ENCODE data around the gene PAQR6.

PAQR6 gene

DNA sequence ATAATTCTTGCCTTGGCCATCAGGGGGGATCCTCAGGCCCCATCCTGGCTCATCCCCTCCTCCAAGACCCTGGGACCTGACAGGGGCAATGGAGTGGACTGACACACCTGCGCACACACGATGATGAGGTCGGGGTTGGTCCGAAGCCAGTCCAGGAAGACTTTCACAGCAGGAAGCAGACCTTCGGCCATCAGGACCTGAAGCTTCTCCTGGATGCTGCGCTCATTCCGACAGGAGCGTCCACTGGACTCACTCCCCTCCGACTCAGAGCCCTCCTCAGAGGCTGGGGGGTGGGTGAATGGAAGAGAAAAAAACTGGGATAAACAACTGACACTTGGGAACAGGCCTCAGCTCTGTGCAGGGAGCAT lies 15.4 kb upstream of the PAQR6 start:
- DNase-seq (ENCODE audit: low read depth in 3 of 3), result no peak

- DNase-seq (ENCODE audit: low read depth in 3 of 3), result no peak
Measured at GRCh38 chr1:156262461-156263287, 14.8 kb upstream of the PAQR6 start.

DNA sequence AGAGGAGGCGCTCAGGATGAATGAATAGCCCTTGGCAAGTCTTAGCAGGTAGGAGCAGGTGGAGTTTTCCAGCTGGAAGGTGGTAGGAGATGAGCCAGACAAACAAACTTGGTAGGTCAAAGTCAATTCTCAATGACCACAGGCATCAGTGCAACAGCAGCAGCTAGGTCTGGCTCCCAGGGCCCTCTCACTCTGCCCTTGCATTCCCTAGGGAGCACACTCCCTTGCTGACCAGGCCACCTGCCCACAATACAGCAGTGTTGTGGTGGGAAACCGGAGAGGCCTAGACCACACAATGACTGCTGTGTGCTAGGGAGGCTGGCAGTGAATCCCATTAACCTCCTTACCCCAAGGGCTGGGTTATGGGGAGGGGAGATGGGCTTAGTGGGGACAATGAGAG lies 13.0 kb upstream of the PAQR6 start:
- DNase-seq (ENCODE audit: low read depth in 3 of 3), result no peak

DNA sequence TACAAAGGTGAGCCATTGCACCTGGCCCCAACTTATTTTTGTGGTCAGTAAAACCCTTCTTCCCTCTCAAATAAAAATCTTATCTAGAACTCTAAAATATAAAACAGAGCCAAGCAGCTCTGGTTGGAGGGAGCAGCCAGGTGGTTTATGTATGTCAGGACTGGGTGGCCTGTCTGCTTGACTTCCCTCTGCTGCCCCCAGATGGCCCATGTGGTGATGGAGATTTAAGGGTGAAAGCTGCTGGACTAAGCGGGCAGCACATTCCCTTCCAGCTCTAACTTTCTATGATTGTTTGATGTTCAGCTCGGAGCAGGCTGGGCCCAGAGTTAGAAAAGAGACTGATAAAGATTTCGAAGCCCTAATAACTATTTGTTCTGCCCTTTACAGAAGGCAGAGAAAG lies 11.9 kb upstream of the PAQR6 start:
- DNase-seq (ENCODE audit: low read depth in 3 of 3), result no peak

- DNase-seq (ENCODE audit: low read depth in 3 of 3), result no peak
Measured at GRCh38 chr1:156258859-156259258, 11.0 kb upstream of the PAQR6 start.

- DNase-seq (ENCODE audit: low read depth in 3 of 3), result no peak
Measured at GRCh38 chr1:156257711-156258110, 9.9 kb upstream of the PAQR6 start.

DNA sequence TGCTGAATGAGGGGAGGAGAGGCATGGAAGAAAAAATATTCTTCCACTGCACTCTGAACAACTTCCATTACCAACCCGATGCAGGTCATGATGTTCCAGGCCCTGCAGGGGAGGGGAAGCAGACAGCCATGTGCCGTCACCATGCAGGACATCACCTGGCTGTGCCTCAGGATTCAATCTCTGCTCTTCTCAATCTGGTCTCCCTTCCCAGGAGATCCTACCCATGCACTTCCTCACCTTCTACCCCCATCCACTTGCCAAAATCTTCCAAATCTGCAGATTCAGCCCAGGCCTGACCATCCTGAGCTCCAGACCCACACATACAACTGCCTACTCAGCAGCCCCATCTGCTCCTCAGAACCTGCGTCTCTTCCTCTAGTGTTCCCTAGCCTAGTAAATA lies 5.8 kb upstream of the PAQR6 start:
- no peak for DNase-seq (ENCODE audit: low read depth in 3 of 3)

- no peak for DNase-seq (ENCODE audit: low read depth in 3 of 3)
Measured at GRCh38 chr1:156251527-156251926, 3.7 kb upstream of the PAQR6 start.

DNA sequence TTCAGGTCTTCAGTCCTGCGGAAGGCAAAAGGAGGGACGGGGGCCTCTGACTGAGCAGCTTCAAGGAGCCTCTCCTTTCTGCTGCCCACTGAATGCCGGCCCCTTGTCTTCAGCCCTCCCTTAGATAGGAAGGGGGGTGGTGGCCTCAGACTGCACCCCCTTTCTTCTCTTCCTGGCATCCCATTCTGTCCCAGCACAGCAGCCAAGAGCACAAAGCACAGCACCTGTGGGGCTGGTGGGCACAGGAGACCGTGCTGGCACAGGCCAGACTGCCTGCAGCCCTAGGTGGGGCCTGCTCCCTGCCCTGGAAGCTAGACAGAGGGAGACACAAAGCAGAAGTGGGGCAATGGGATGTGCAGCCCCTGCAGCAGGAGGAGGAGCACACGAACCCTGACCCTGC lies 1.7 kb upstream of the PAQR6 start:
- DNase-seq (ENCODE audit: low read depth in 3 of 3), result no peak

GRCh38 chr1:156248323-156248683 lies 447 bp upstream of the PAQR6 start:
- DNase-seq (ENCODE audit: low read depth in 3 of 3), result no peak

GRCh38 chr1:156246781-156247459 lies 936 bp downstream of the PAQR6 start:
- no peak for DNase-seq (ENCODE audit: low read depth in 3 of 3)

DNA sequence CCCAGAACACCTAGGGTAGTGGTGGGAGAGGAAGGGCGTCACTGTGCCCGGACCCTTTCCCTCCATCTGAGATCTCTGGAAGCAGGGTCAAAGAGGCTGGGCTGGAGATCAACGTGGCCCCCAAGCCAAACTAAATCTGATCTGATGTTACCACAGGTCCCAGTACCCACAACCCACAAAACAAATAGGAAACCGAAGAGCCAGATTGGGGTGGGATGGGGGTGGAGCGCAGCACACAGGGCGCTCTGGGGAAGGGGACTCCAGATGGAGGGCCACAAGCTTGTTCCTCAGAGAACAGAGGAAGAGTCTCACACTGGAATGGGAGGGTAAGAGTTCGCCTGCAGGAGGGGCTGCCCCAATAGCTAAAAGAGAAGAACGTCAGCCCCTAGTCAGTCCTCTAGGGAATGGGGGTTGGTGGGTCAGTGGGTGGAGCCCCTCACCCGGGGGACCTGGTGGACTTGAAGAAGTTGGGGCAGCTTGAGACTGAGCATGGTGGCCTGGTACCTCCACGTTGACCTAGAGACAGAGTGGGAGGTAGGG lies 1.5 kb downstream of the PAQR6 start:
- no peak for DNase-seq (ENCODE audit: low read depth in 3 of 3)

- no peak for DNase-seq (ENCODE audit: low read depth in 3 of 3)
Measured at GRCh38 chr1:156245451-156246232, 2.2 kb downstream of the PAQR6 start.

GRCh38 chr1:156244712-156245111 lies 3.1 kb downstream of the PAQR6 start:
- DNase-seq (ENCODE audit: low read depth in 3 of 3), result no peak

GRCh38 chr1:156244126-156244525 lies 3.7 kb downstream of the PAQR6 start:
- DNase-seq (ENCODE audit: low read depth in 3 of 3), result no peak

DNA sequence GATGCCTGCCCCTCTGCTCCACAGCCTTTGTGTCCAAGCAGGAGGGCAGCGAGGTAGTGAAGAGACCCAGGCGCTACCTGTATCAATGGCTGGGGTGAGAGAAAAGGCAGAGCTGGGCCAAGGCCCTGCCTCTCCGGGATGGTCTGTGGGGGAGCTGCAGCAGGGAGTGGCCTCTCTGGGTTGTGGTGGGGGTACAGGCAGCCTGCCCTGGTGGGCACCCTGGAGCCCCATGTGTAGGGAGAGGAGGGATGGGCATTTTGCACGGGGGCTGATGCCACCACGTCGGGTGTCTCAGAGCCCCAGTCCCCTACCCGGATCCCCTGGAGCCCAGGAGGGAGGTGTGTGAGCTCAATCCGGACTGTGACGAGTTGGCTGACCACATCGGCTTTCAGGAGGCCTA lies 5.1 kb downstream of the PAQR6 start:
- DNase-seq (ENCODE audit: low read depth in 3 of 3), result no peak

- no peak for DNase-seq (ENCODE audit: low read depth in 3 of 3)
Measured at GRCh38 chr1:156241926-156242325, 5.9 kb downstream of the PAQR6 start, which contains the start of gene BGLAP. Gene BGLAP (plus strand): TSS chr1:156242184. CDS start chr1:156242232, 48 bp downstream.

DNA sequence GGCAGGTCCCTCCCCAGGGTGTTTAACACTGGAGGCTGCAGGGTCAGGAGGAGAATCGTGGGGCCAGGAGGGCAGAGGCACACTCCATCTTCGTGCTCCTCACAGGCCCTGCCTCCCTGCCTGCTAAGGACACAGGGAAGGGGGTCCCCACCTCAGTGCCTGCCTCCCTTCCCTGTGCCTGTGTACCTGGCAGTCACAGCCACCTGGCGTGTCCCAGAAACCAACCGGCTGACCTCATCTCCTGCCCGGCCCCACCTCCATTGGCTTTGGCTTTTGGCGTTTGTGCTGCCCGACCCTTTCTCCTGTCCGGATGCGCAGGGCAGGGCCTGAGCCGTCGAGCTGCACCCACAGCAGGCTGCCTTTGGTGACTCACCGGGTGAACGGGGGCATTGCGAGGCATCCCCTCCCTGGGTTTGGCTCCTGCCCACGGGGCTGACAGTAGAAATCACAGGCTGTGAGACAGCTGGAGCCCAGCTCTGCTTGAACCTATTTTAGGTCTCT lies 6.5 kb downstream of the PAQR6 start:
- no peak for DNase-seq (ENCODE audit: low read depth in 3 of 3)

DNA sequence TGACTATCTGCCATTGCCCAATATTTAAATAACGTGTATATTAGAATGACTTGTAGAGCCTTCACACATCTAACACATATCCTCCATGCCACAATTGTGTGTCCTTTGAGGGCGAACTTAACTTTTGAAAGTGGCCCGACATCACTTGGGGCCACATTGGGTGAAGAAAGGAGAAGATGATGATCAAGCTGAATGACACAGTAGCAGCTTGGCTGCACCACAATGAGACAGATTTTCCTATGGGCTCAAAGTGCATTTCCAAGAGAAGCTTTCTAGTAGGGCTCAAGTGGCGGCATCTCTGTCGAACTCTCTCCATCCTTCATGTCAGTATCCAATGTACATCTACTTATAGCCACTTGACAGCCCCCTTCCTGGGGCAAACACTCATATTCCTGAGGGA lies 9.6 kb downstream of the PAQR6 start:
- no peak for DNase-seq (ENCODE audit: low read depth in 3 of 3)

- no peak for DNase-seq (ENCODE audit: low read depth in 3 of 3)
Measured at GRCh38 chr1:156236164-156236563, 11.7 kb downstream of the PAQR6 start.

DNA sequence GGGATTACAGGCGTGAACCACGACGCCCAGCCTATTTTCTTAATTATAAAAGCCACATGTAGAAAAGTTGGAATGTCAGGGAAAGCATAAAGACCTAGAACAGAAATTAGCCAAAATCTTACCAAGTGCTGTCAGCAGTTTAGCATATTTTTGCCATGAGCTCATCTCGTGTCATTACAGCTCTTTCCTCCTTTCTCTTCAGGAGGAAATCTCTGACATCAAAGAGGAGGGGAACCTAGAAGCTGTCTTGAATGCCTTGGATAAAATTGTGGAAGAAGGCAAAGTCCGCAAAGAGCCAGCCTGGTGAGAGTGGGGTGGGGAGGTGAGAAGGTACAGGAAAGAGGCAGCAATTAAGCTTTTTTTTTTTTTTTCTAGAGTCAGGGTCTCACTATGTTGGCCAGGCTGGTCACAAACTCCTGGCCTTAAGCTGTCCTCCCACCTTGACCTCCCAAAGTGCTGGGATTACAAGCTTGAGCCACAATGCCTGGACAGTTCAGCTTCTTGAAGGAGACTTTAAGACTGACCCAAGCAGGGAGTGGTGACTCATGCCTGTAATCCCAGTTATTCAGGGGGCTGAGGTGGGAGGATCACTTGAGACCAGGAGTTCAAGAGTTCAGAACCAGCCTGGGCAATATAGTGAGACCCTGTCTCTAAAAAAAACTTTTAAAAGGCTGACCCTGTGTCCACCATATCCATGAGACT lies 14.3 kb downstream of the PAQR6 start:
- no peak for DNase-seq (ENCODE audit: low read depth in 3 of 3)
